PFSK-1 (cell line): ENCODE results near the gene INCA1.

Source experiments
- POLR2AphosphoS5 ChIP-seq: IDR thresholded peaks from 2 replicates; pipeline ENCODE4 v1.6.1; 2012; ENCODE audit warnings: low read depth, mild to moderate bottlenecking, control low read depth, low read length, moderate library complexity
- TAF1 ChIP-seq: IDR thresholded peaks from 2 replicates; pipeline ENCODE4 v1.6.1; 2012; ENCODE audit warnings: low read length, control low read depth, borderline replicate concordance; ENCODE audit not compliant: insufficient read depth

DNA sequence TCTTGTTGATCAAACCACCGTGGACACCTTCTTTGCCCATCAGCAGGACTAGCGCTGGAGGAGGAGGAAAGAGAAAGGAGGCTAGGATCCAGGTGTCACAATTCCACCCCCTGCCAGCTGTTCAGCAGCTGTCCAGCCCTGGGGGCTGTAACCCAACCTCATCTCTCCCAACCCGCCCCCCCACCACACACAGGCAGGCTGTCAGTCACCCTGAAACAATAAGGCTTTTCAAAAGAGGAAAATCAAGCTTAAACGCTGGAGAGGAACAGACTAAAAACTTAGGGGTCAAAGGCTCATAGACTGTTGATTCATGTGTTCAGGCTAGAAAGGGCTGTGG lies 51.4 kb downstream of the INCA1 start:
- TF ChIP-seq POLR2AphosphoS5 (no peak), TAF1 (no peak)
